ENCODE data around the gene HMGB1. TPM values are rescaled to one million over a fixed set of nuclear protein-coding genes. Genes with fewer than 3 reads are reported as not detected.

Gene HMGB1
- total and polyA plus RNA-seq, 2 of the 13 experiments (the other 11 are each of a cell fraction or from before 2014, with no cell fraction given) = 115 to 584 TPM

- intact Hi-C loops (cut with micrococcal nuclease; ENCODE audit: unreplicated experiment) = loop anchor here (5.0 kb wide), 2 partner anchors 37 to 52 kb away; no protein-coding TSS in a partner anchor
- no peak overlapping the region for H2AFZ ChIP-seq (ENCODE audit: low read length)
- DNase-seq (ENCODE audit: low spot score) (no peak), FAIRE-seq (no peak), ATAC-seq (no peak)
- no peaks in the 10 kb centered on the region for H4K20me1 ChIP-seq (ENCODE audit: insufficient read depth, low read length)
- H3K27ac ChIP-seq (ENCODE audit: extremely low read length, insufficient read depth, low read length) = no peak overlapping the region
- H3K9me3 ChIP-seq (ENCODE audit: low read length) = no peaks in the 10 kb centered on the region
- no peak overlapping the region for H3K9ac ChIP-seq (ENCODE audit: insufficient read depth, low read depth, low read length)
- H3K4me2 ChIP-seq (ENCODE audit: low read depth, low read length) = no peak overlapping the region
- H3K4me1 ChIP-seq (ENCODE audit: insufficient read depth, low read length) = peaks cover 30% of the 10 kb centered on the region
- H3K27me3 ChIP-seq (ENCODE audit: control insufficient read depth in 1 of 2, insufficient read depth in 2 of 2, low read length in 2 of 2) = peaks cover 1 to 23% of the 10 kb centered on the region in 2 experiments; a peak in 2 of 5 replicates
- H3K79me2 ChIP-seq (ENCODE audit: insufficient read depth, low read length) = no peaks in the 10 kb centered on the region
- no TSS peak for BruUV-seq (replicated peaks)
- CTCF ChIA-PET (ENCODE audit: low intra/inter-chr PET ratio, low total read pairs) = no interaction called here
- H3K36me3 ChIP-seq (replicated peaks in 1 of 2; ENCODE audit: control insufficient read depth in 1 of 2, insufficient read depth in 2 of 2, low read length in 2 of 2) = no peaks in the 10 kb centered on the region
- WGBS (ENCODE audit: low lambda C conversion rate) = 51% methylated on average over 13 of the region's 13 CpGs
- POLR2A ChIA-PET = interaction anchor here (1.8 kb wide), 1 partner anchor 207 kb away, joined by 6 read pairs; the partner anchor contains the start of gene USPL1
- in situ Hi-C loops (cut with HindIII; ENCODE audit: extremely low pct_ligation_motif_present, low pct_unique_long_range_greater_than_20kb) = no loop called here
- H3K4me3 ChIP-seq (replicated peaks in 1 of 3; ENCODE audit: insufficient read depth in 1 of 3, low read depth in 2 of 3, low read length in 3 of 3) = no peak overlapping the region
- no peak for TF ChIP-seq DNMT3B (CRISPR knock-in tag; conservative IDR thresholded peaks at IDR 0.05)
- TF ChIP-seq ZFYVE20 (CRISPR knock-in tag; IDR thresholded peaks at IDR 0.05; ENCODE audit: borderline replicate concordance, low read depth) = no peak
- no peak for TF ChIP-seq ZNF766 (CRISPR knock-in tag; IDR thresholded peaks at IDR 0.05; ENCODE audit: borderline replicate concordance)
- no peak for TF ChIP-seq ZNF138 (CRISPR knock-in tag; IDR thresholded peaks at IDR 0.05; ENCODE audit: low read depth)
- no peak for TF ChIP-seq SRF (IDR thresholded peaks at IDR 0.05; ENCODE audit: low read depth, low read length)
- TF ChIP-seq KAT2B (IDR thresholded peaks at IDR 0.05; ENCODE audit: borderline replicate concordance, low read depth, low read length) = no peak
- no peak for TF ChIP-seq PRDM4 (CRISPR knock-in tag; IDR thresholded peaks at IDR 0.05; ENCODE audit: borderline replicate concordance)
- TF ChIP-seq ZFP36L1 (CRISPR knock-in tag; IDR thresholded peaks at IDR 0.05) = no peak
- TF ChIP-seq GPN1 (CRISPR knock-in tag; IDR thresholded peaks at IDR 0.05; ENCODE audit: borderline replicate concordance) = no peak
- TF ChIP-seq PRDM10 (CRISPR knock-in tag; IDR thresholded peaks at IDR 0.05; ENCODE audit: low read depth) = no peak
- no peak for TF ChIP-seq CHD2 (IDR thresholded peaks at IDR 0.05; ENCODE audit: low read depth, low read length)
- TF ChIP-seq ZNF441 (CRISPR knock-in tag; IDR thresholded peaks at IDR 0.05; ENCODE audit: borderline replicate concordance) = no peak
- no peak for TF ChIP-seq MED13 (CRISPR knock-in tag; IDR thresholded peaks at IDR 0.05)
- no peak for TF ChIP-seq USF2 (IDR thresholded peaks at IDR 0.05; ENCODE audit: low read depth, low read length)
- no peak for TF ChIP-seq USF2 (CRISPR knock-in tag; IDR thresholded peaks at IDR 0.05; ENCODE audit: borderline replicate concordance)
- TF ChIP-seq GABPB1 (CRISPR knock-in tag; IDR thresholded peaks at IDR 0.05) = no peak
Measured at GRCh38 chr13:30409886-30410704, 55.6 kb downstream of the HMGB1 start.

Measured in HepG2 (cell line).